ENCODE results near the gene C19orf44. TPM values are rescaled to one million over a fixed set of nuclear protein-coding genes. Genes with fewer than 3 reads are reported as not detected.

The C19orf44 gene
- total and polyA plus RNA-seq, 12 donors, result 3.2 to 12.1 (median 5.6) TPM

DNA sequence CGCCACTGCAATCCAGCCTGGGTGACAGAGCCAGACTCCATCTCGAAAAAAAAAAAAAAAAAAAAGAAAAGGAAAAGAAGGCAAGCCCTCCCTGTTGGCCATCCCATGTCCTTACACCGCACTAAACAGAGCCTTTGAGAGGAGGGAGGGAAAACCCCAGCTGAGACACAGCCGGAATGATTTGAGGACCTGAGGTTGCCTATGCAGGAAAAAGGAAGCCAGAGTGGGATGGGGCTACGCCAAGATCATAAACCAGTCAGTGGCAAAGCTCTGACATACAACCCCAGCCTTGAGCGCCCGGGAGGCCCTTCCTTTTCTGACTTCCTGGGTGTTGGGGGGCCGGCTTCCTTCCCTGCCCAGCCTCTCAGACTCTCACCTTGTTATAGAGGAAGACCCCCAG, 58.6 kb downstream of the C19orf44 start:
- 78 to 87% (median 81%) methylated on average over 8 of the region's 8 CpGs for WGBS, 4 donors
- intact Hi-C loops (cut with DNase I), result no loop called here

DNA sequence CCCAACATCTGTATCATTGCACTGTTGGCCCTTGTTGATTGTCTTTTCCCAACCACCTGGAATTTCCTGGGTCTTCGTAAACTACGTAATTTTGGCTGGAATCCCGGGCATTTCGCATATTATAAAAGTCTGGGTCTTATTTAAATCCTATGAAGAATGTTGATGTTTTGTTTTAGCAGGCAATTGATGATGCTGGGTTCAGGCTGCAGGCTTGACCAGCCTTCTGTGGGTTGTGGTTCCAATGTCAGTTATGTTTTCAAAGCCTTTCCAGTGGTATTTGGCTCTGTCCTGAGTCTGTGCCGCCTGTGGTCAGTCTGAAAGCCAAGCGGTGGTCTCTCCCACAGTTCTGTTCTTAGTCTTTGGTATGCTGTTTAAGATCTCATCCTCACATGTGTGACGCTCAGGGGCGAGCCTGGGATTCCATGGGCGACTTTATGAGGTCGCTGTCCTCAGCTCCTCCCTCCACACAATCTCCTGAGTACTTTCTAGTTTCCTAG, 63.6 kb downstream of the C19orf44 start:
- intact Hi-C loops (cut with DNase I), result no loop called here
- Histone ChIP-seq H3K4me3 (no peak overlapping the region), H3K4me1 (replicated peaks in 1 of 2) (no peaks in the 10 kb centered on the region), H3K9me3 (replicated peaks in 1 of 3) (no peaks in the 10 kb centered on the region), H3K27me3 (no peaks in the 10 kb centered on the region), H3K36me3 (replicated peaks in 1 of 2) (peaks cover 0 to 63% of the 10 kb centered on the region in 2 donors), H3K27ac (no peak overlapping the region)
- whole genome bisulfite sequencing, 4 donors, result 87 to 94% (median 90%) methylated on average over 5 to 10 of the region's 10 CpGs
- no peak for DNase-seq
- no peak for TF ChIP-seq POLR2A (IDR thresholded peaks at IDR 0.05)
- TF ChIP-seq, protein P1, sequence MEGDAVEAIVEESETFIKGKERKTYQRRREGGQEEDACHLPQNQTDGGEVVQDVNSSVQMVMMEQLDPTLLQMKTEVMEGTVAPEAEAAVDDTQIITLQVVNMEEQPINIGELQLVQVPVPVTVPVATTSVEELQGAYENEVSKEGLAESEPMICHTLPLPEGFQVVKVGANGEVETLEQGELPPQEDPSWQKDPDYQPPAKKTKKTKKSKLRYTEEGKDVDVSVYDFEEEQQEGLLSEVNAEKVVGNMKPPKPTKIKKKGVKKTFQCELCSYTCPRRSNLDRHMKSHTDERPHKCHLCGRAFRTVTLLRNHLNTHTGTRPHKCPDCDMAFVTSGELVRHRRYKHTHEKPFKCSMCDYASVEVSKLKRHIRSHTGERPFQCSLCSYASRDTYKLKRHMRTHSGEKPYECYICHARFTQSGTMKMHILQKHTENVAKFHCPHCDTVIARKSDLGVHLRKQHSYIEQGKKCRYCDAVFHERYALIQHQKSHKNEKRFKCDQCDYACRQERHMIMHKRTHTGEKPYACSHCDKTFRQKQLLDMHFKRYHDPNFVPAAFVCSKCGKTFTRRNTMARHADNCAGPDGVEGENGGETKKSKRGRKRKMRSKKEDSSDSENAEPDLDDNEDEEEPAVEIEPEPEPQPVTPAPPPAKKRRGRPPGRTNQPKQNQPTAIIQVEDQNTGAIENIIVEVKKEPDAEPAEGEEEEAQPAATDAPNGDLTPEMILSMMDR (IDR thresholded peaks at IDR 0.05), result no peak

More for the DNA sequence above, 58.6 kb downstream of the C19orf44 start:
- no peaks in the 10 kb centered on the region for H3K9me3 ChIP-seq (replicated peaks in 1 of 3)
- no peak overlapping the region for H3K27ac ChIP-seq
- no peak for TF ChIP-seq POLR2A (IDR thresholded peaks at IDR 0.05)
- H3K4me1 ChIP-seq (replicated peaks in 1 of 2), result no peaks in the 10 kb centered on the region
- no peak for DNase-seq
- no peaks in the 10 kb centered on the region for H3K27me3 ChIP-seq
- no peak overlapping the region for H3K4me3 ChIP-seq
- H3K36me3 ChIP-seq (replicated peaks in 1 of 2), result peaks cover 0 to 61% of the 10 kb centered on the region in 2 donors

DNA sequence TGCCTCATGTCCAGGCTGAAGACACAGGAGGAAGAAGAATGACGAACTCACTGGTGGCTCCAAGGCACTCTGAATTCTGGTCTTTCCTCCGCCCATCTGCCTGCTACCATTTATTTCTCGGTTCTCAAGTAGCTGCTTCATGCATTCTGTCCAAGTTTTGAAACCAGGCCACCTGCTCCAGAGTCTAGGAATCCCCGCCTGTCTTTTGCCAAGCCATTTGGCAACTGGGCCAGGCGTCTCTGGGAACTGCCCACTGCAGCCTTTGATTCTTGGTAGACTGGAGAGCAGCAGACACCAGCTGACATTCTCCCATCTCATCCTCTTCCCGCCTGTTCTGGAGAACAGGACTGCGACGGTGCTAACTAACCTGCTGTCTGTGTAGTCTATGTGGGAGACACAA, 65.2 kb downstream of the C19orf44 start:
- WGBS, 4 donors, result 92 to 97% (median 95%) methylated on average over 8 of the region's 8 CpGs
- no peaks in the 10 kb centered on the region for H3K4me1 ChIP-seq (replicated peaks in 1 of 2)
- H3K27me3 ChIP-seq, result no peaks in the 10 kb centered on the region
- TF ChIP-seq, protein P1 (IDR thresholded peaks at IDR 0.05), result no peak
- no peak for TF ChIP-seq POLR2A (IDR thresholded peaks at IDR 0.05)
- no peak overlapping the region for H3K27ac ChIP-seq
- no peak overlapping the region for H3K4me3 ChIP-seq
- intact Hi-C loops (cut with DNase I), result no loop called here
- peaks cover 0 to 68% of the 10 kb centered on the region in 2 donors for H3K36me3 ChIP-seq (replicated peaks in 1 of 2)
- DNase-seq, result no peak
- no peaks in the 10 kb centered on the region for H3K9me3 ChIP-seq (replicated peaks in 1 of 3)

DNA sequence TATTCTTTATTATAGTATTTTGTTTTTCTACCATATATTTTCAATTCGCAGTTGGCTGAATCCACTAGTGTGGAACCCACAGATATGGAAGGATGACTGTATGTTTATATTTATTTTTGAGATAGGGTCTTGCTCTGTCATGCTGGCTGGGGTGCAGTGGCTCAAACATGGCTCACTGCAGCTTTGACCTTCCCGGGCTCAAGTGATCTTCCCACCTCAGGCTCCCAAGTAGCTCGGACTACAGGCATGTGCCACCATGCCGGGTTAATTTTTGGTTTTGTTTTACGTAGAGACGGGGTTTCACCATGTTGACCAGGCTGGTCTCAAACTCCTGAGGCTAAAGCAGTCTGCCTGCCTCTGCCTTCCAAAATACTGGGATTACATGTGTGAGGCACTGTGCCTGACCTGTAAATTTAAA, 66.4 kb downstream of the C19orf44 start:
- TF ChIP-seq, protein P1 (IDR thresholded peaks at IDR 0.05), result no peak
- TF ChIP-seq POLR2A (IDR thresholded peaks at IDR 0.05), result no peak
- 91 to 93% (median 93%) methylated on average over 6 of the region's 6 CpGs for WGBS, 4 donors
- H3K27me3 ChIP-seq, result no peaks in the 10 kb centered on the region
- H3K9me3 ChIP-seq (replicated peaks in 1 of 3), result no peaks in the 10 kb centered on the region
- no peak overlapping the region for H3K27ac ChIP-seq
- no peak overlapping the region for H3K4me3 ChIP-seq
- no peak for DNase-seq
- peaks cover 0 to 77% of the 10 kb centered on the region in 2 donors for H3K36me3 ChIP-seq (replicated peaks in 1 of 2)
- H3K4me1 ChIP-seq (replicated peaks in 1 of 2), result no peaks in the 10 kb centered on the region
- intact Hi-C loops (cut with DNase I), result no loop called here

DNA sequence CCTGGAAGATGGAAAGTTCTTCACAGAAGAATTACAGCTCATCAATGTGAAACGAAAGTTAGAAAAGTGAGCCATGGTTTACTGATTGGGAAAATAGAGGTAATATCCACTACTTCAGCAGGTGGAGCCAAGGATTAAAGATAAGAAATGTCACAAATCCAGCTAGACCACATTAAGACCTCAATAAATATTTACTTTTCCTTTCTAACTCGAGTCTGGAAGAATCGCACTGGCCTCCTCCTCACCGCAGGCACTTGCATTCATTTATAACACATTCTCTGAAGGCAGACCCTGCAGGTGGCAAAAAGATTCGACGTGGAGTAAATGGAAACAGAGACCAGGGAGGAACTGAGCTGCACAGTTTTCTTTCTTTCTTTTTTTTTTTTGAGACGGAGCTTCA, 68.6 kb downstream of the C19orf44 start:
- H3K36me3 ChIP-seq (replicated peaks in 1 of 2), result peaks cover 0 to 74% of the 10 kb centered on the region in 2 donors
- intact Hi-C loops (cut with DNase I), result no loop called here
- DNase-seq, result no peak
- no peaks in the 10 kb centered on the region for H3K9me3 ChIP-seq (replicated peaks in 1 of 3)
- no peaks in the 10 kb centered on the region for H3K27me3 ChIP-seq
- H3K4me1 ChIP-seq (replicated peaks in 1 of 2), result no peaks in the 10 kb centered on the region
- 89 to 93% (median 93%) methylated on average over 7 of the region's 7 CpGs for WGBS, 4 donors
- H3K4me3 ChIP-seq, result no peak overlapping the region
- H3K27ac ChIP-seq, result no peak overlapping the region
- no peak for TF ChIP-seq POLR2A (IDR thresholded peaks at IDR 0.05)
- TF ChIP-seq, protein P1 (IDR thresholded peaks at IDR 0.05), result no peak
